Activated T-helper 1 cell treated with anti-CD3 and anti-CD28 coated beads, Interleukin-2, amount 50 U/mL, for 16 hours (primary cell): ENCODE results near the gene PDZD2.
"Not testable (repeated sequence)": the region's sequence is repeated elsewhere in the genome, so short reads cannot be mapped to it uniquely, and the experiment has no call there.

Source experiments
- DNase-seq, 2 donors: peaks; one replicate each; pipeline ENCODE4 v3.0.0-alpha.2; 2020; ENCODE audit warnings: low read depth in 1 of 2, low spot score in 1 of 2

The PDZD2 gene

GRCh38 chr5:32067774-32068470 is 429.0 kb downstream of the PDZD2 start:
- no peak for DNase-seq

GRCh38 chr5:32068561-32068960 is 429.6 kb downstream of the PDZD2 start:
- no peak for DNase-seq

GRCh38 chr5:32069396-32069795 is 430.5 kb downstream of the PDZD2 start:
- DNase-seq: no peak

- no peak for DNase-seq
Observed at GRCh38 chr5:32071351-32071944, 432.5 kb downstream of the PDZD2 start.

- no peak for DNase-seq
Observed at GRCh38 chr5:32072054-32072453, 433.1 kb downstream of the PDZD2 start.

- no peak for DNase-seq
Observed at GRCh38 chr5:32074401-32074800, 435.5 kb downstream of the PDZD2 start.

- no peak for DNase-seq
Observed at GRCh38 chr5:32076699-32077695, 438.1 kb downstream of the PDZD2 start.

GRCh38 chr5:32078855-32079254 is 439.9 kb downstream of the PDZD2 start:
- not testable (repeated sequence) for DNase-seq

- DNase-seq: not testable (repeated sequence)
Observed at GRCh38 chr5:32080565-32080964, 441.6 kb downstream of the PDZD2 start.

GRCh38 chr5:32082701-32083100 is 443.8 kb downstream of the PDZD2 start:
- DNase-seq: no peak

GRCh38 chr5:32083981-32084430 is 445.1 kb downstream of the PDZD2 start:
- DNase-seq: no peak

GRCh38 chr5:32087086-32088082 is 448.5 kb downstream of the PDZD2 start:
- no peak for DNase-seq

GRCh38 chr5:32088214-32088613 is 449.3 kb downstream of the PDZD2 start:
- no peak for DNase-seq

- DNase-seq: no peak
Observed at GRCh38 chr5:32089146-32090000, 450.4 kb downstream of the PDZD2 start.

- no peak for DNase-seq
Observed at GRCh38 chr5:32090026-32090754, 451.3 kb downstream of the PDZD2 start.

- no peak for DNase-seq
Observed at GRCh38 chr5:32090755-32091128, 451.8 kb downstream of the PDZD2 start.

- peak in 1 of 2 donors; percentile 31 for DNase-seq
Observed at GRCh38 chr5:32092938-32093812, 454.2 kb downstream of the PDZD2 start.

- no peak for DNase-seq
Observed at GRCh38 chr5:32094691-32095090, 455.8 kb downstream of the PDZD2 start.
